ENCODE measurements around the gene PLA2G3.

- TF ChIP-seq CTCF (IDR thresholded peaks at IDR 0.05) (no peak), POLR2A (IDR thresholded peaks at IDR 0.05) (no peak)
Measured at GRCh38 chr22:31124290-31124689, 16.0 kb downstream of the PLA2G3 start.

All from adrenal gland (tissue), 5 donors.